Measurements from ENCODE around the gene SORCS2. TPM values are rescaled to one million over a fixed set of nuclear protein-coding genes. Genes with fewer than 3 reads are reported as not detected.

The SORCS2 gene
- polyA plus RNA-seq, 1 donor, result 6.9 TPM

DNA sequence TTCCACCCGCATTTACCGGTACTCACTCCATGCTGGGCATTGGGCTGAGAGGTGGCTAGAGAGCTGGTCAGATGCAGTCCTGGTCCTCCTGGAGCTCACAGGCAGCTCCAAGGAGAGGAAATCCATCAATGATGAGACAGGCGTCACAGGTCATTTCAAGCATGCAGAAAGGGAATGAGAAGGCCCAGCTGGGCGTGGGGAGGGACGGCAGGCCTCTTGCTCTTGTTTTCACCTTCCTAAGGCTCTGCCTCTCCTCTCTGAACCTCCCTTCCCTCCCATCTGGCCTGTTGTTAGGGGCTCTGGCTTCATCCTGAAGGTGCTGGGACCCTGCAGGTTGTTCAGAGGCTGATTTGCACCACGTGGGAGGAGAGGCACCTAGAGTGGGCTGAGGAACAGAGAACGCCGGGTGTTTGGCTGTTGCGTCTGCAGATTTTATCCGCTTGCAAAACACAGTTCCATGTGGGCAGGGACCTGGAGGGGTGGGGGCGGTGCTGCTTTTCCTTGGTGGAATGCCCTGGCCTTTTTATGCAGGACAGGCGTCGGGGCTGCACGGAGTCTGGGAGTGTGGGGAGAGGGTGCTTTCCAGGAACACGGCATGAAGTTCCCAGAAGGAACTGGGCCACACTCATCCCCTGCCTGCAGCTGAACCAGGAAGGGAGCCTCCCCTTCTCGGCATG lies 323.9 kb downstream of the SORCS2 start:
- no peak for DNase-seq

DNA sequence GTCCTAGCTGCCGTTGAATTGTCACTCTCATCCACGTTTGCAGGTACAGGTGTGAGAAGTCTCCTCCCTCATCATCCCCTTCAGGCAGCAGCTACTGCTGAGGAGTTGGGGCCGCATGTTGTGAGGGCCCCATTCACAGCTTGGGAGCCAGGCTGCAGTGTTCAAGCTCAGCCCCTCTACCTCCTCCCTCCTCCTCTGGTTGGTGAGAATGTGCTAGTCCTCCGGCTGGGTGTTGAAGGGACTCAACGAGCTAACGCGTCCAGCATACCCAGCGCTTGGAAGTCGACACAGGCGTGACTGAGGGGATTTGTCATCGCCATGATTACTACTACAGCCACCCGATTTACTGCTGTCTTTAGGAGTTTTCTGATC lies 324.4 kb downstream of the SORCS2 start:
- DNase-seq, result no peak

DNA sequence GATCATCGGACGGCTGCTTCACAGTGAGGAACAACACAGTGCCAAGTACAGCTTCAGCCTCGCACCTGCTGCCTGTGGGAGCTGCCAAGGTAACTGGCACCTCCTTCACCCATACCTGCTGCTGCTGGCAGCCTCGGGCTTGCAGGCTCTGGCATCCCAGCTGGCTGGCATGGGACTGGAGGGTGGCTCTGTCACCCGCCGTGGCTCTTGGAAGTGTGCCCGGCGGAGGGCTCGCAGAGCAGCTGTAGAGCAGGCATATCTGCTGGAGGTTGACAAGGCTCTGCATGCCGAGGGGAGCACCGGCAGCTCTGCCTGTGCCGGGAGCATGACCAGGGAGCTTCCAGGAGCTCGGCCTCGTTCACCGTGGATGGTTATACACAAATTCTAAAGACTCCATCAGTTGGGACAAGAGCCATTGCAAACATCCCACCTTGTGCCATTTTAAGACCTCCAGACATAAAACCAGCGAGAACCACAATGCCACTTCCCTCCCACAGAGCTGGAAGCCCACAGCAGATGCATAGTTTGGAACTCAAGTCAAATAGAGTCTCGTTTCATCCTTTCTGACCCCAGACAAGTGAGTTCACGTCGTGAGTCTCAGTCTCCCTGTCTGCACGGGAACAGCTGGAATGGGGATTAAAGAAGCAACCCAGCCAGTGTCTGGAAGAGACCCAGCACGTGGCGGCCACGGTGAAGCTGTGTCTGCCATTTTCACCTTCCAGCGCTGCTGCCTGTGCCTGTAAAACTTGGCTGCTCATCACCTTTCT lies 326.7 kb downstream of the SORCS2 start:
- no peak for DNase-seq

DNA sequence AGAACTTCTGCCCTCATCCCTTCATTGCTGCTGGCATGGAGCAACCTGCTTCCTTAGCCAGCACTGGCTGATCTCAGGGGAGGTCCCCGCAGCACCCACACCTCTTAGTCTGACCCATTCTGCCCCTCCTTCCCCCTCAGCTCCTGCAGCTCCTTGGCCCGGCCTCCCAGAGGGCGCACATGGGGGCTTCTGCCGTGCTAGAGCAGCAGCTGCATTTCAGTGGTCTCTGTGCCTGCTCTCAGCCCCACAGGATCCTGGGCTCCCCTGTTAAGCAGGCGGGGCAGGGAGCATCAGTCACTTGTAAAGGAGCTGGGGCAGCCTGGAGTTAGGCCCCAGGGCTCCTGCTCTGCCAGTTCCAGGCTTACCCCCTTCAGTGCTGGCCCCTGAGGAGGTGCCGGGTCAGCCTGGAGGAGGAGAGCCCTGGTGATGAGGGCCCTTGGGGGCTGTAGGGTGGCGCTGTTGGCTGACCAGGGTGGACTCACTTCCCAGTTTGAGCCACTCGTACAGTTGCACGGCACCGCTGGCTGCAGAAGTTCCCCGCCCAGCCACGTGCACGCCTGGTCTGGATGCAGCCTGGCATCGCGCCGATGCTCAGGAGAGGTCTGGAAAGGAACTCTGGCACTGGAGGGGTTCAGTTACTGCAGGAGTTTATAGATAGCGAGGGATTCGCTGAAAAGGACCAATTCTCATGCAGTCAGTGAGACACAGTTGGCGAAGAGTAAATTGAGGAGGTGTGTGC lies 327.5 kb downstream of the SORCS2 start:
- peak; percentile 43 for DNase-seq

DNA sequence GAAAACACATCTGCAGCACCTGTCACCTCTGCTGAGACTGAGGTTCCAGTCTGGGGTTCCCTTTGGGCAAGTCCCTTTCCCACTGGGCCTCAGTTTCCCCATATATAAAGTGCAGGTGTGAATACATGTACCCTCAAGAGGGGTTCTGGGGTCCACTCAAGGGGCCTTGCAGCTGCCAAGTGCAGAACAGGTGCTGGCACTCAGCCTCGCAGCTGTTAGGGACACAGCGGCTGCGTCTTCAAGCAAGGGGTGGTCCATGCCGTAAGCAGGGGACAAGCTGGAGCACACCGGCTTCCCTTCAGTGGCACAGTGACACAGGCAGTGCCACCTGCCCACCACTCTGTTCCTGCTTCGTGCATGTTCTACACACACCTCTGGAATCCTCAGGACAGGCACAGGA lies 329.3 kb downstream of the SORCS2 start:
- DNase-seq, result no peak

GRCh38 chr4:7522452-7523220 lies 330.3 kb downstream of the SORCS2 start:
- no peak for DNase-seq

DNA sequence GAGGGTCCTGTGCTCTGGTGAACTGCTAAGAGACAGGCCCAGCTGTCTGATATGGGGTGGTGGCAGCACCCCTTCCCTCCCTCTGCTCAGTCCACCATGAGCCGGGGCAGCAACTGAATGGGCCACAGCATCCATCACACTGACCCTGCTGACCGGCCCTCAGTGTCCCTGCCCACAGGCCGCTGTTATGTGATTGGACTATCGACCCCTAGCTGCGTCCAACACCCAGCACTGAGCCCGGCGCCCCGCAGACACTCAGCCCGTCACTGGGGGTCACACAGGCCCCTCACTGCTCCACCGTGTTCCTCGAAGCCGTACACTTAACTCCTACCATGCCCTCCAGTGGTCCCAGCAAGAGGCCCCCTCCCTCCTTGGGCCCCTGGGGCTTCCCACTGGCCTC lies 331.2 kb downstream of the SORCS2 start:
- no peak for DNase-seq

- DNase-seq, result no peak
Observed at GRCh38 chr4:7524064-7524682, 331.8 kb downstream of the SORCS2 start.

DNA sequence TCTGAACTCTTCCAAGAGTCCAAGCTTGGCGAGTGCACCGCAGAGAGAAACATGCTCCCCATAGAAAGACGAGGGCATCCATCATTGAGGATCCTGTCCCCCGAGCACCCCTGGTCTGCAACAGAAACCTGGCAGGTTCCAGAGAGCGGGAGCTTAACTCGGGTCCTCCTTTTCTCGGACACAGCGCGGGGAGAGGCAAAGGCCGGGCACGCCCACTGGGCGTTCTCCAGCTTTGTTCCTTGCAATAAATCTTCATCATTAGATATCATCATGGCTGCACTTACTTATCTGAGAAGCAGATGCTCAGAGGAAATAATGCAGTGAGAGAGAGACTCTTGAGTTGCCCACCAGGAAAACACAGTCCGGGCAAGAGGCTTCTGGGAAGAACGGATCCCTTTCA lies 332.5 kb downstream of the SORCS2 start:
- no peak for DNase-seq

GRCh38 chr4:7526491-7526890 lies 334.2 kb downstream of the SORCS2 start:
- no peak for DNase-seq

DNA sequence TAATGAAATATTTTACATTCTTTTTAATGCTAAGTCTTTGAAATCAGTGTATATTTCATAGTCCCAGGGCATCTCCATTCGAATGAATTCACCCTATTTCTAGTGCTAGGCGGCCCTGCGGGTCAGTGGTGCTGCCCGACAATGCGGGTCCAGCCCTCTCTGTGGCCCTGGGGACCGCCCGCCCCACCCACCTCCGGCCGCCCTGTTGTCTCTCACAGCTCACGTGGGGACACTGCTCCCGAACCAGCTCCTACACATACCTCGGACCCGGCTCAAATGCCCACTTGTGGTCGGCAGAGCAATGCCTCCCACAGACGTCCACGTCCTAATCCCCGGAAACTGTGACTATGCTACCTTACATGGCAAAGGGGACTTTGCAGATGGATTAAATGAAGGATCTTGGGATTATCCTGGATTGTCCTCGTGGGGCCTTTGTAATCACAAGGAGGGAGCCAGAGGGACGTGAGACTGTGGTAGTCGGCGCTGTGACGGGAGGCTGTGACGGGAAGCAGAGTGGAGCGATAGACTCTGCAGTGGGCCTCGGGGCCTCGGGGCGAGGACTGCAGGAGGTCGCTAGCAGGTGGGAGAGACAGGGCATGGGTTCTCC lies 334.7 kb downstream of the SORCS2 start:
- no peak for DNase-seq

- no peak for DNase-seq
Observed at GRCh38 chr4:7529368-7530080, 337.2 kb downstream of the SORCS2 start.

DNA sequence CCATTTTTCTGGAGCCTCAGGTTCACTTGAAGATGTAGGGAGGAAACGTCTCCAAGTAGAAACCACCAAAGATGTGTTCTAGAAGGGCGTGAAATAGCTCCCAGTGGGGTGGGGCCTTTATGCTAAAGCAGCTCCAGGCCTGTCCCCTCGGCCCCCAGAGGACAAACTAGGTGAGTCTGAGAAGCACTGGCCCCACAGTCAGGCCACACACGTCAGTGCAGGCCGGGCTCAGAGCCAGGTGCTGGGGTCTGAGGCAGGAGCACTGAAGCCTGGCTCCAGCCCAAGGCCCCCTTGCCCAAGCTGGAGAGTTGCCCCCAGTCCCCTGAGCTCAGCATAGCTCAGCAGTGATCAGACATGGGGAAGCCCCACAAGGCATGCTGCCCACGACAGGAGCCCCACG lies 337.7 kb downstream of the SORCS2 start:
- no peak for DNase-seq

DNA sequence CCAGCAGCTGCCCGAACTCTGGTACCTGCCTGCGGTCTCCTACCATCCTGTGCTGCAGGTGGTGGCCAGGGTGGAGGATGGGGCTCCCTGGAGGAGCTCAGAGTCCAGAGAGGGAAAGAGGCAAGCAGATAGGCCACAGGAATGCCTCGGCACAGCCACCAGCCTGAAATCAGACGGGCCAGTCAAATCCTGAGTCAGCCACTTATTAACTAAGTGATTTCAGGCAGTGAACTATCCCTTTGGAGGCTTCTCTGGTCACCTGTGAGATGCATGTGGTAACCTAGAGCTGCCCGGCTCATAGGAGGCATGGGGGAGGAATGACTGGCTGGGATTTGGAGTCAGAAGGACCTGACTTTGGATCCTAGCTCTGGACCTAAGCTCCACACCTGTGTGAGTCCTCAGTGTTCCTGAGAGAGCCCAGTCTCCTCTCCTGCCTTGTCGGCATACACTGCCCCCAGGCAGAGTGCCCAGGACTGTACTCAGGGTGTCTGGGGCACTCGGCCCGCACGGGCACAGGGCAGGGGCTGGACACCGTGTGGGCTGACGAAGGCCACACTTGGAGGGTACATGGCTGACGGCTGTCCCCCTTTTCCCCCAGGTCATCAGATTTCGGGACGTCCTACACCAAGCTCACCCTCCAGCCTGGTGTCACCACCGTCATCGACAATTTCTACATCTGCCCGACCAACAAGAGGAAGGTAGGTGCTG lies 338.7 kb downstream of the SORCS2 start:
- DNase-seq, result no peak

GRCh38 chr4:7531640-7531994 lies 339.3 kb downstream of the SORCS2 start:
- DNase-seq, result no peak

- no peak for DNase-seq
Observed at GRCh38 chr4:7532043-7532442, 339.7 kb downstream of the SORCS2 start.

DNA sequence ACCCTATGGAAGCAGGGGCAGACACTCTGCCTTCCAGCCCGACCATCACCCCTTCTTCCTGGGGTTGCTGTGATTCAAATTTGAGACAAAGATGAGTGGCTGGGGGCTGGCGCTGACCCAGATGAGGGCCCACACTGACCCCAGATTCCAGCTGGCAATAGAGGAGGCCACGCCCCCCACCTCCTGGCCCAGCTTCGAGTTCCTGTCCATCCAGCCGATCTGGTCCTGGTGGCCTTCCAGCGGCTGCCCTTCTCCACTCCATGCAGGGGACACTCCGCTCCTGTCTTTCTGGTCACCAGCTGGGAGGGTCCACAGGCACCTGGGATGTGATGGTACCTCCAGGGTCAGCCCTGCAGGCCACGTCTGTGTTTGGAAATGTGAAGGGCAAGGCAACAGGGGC lies 340.9 kb downstream of the SORCS2 start:
- no peak for DNase-seq

GRCh38 chr4:7535094-7535493 lies 342.8 kb downstream of the SORCS2 start:
- no peak for DNase-seq

DNA sequence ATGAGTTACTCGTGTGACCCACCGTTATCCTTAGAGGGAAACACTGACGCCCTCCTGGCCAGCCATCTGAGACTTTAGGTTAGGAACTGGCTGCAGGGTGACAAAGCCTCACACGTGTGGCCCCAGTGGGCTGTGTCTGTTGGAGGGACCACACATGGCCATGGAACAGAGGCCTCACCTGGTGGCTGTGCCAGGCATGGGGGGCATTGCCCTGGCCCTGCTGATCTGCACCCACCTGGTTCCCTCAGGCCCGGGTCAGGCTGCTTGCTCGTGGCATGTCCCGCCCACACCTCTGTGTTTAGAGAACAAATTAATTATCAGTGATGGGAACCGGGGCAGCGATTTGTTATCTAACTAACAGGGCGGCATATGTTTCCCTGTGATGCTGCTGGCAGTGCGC lies 343.3 kb downstream of the SORCS2 start:
- no peak for DNase-seq

DNA sequence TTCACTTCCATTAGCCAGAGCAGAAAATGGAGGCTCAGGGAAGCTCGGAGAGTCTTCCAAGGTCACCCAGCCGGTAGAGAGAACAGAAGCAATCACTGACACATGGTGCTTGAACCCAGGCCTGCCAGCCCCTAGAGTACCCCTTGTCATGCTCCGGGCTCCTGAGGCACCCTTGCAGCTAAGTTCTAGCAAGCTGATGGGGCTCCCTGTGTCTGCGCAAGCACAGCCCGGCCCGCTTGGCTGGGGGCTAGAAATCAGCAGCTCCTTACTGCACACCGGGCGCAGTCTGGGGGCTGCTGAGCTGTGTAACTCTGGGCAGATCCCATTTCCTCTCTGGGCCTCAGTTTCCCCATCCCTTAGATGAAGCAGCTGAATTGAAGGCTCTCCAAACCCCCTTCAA lies 344.5 kb downstream of the SORCS2 start:
- no peak for DNase-seq
